ENCODE measurements around the gene PIK3C3.

PIK3C3 gene

DNA sequence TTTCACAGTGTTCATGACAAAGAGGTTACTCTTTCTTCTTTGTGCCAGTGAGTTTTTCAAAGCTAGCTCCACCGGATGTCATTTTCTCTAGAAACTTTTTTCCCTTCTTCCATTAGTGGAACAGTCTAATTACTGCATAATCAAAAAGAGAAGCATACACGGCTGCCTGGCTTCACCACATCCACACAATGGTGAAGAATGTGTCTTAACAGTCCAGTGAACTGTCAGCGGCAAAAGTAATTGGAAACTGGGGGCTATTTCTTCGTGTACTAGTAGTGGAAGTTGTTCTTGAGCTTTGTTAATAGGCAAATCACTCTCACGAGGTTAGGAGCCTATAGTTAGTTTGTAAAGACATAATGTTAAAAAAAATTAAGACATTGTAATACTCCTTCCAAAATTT is 32.9 kb upstream of the PIK3C3 start:
- no peak overlapping the region for H3K27ac ChIP-seq (ENCODE audit: extremely low read depth, low read depth, low read length)
- no peaks in the 10 kb centered on the region for H3K4me1 ChIP-seq (ENCODE audit: control insufficient read depth, insufficient read depth, low read length)
- no peaks in the 10 kb centered on the region for H3K9me3 ChIP-seq (ENCODE audit: control insufficient read depth, insufficient read depth, low read depth, low read length)
- POLR2A ChIA-PET = no interaction called here
- no peaks in the 10 kb centered on the region for H3K36me3 ChIP-seq (ENCODE audit: control insufficient read depth in 2 of 2, insufficient read depth in 1 of 2, low read length in 2 of 2)
- no peak overlapping the region for H3K4me3 ChIP-seq (ENCODE audit: low read depth, low read length)
- CTCF ChIA-PET = interaction anchor here (0.5 to 1.0 kb wide), 3 partner anchors 17 to 106 kb away, joined by 3 read pairs; no protein-coding TSS in a partner anchor
- TF ChIP-seq GLIS1 (tag by site-specific recombination; IDR thresholded peaks at IDR 0.05) = no peak
- no peak for TF ChIP-seq ZNF473 (tag by site-specific recombination; IDR thresholded peaks at IDR 0.05)
- TF ChIP-seq, protein P1, sequence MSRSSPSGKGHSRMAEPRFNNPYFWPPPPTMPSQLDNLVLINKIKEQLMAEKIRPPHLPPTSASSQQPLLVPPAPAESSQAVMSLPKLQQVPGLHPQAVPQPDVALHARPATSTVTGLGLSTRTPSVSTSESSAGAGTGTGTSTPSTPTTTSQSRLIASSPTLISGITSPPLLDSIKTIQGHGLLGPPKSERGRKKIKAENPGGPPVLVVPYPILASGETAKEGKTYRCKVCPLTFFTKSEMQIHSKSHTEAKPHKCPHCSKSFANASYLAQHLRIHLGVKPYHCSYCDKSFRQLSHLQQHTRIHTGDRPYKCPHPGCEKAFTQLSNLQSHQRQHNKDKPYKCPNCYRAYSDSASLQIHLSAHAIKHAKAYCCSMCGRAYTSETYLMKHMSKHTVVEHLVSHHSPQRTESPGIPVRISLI (tag by site-specific recombination; IDR thresholded peaks at IDR 0.05) = no peak
- TF ChIP-seq ZNF416 (tag by site-specific recombination; IDR thresholded peaks at IDR 0.05) = no peak

DNA sequence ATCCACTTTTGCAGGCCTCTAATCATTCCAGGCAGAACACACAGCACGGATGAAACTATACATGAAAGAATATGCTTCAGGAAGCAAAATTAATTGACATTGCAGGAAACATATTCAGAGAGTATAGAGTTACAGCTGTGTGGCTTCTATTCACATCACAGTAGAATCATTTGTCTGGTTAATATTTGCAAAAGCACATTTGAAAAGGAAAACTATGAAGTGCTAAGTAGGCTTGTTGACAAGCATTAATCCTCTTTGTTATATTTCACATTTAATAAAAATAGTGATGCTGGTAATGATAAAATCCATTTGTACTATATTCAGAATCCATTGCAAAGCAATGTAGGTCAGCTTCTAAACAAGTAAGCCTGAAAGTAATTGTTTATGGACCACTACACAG is 32.2 kb upstream of the PIK3C3 start:
- Histone ChIP-seq H3K4me3 (ENCODE audit: low read depth, low read length) (no peak overlapping the region), H3K36me3 (ENCODE audit: control insufficient read depth in 2 of 2, insufficient read depth in 1 of 2, low read length in 2 of 2) (no peaks in the 10 kb centered on the region), H3K9me3 (ENCODE audit: control insufficient read depth, insufficient read depth, low read depth, low read length) (no peaks in the 10 kb centered on the region), H3K27ac (ENCODE audit: extremely low read depth, low read depth, low read length) (no peak overlapping the region), H3K4me1 (ENCODE audit: control insufficient read depth, insufficient read depth, low read length) (no peaks in the 10 kb centered on the region)
- ChIA-PET POLR2A (no interaction called here), CTCF (interaction anchor here (0.7 kb wide), 1 partner anchor 11 kb away, joined by 3 read pairs; no protein-coding TSS in a partner anchor)
- TF ChIP-seq ZSCAN30 (tag by site-specific recombination; IDR thresholded peaks at IDR 0.05) (no peak), KLF9 (tag by site-specific recombination; IDR thresholded peaks at IDR 0.05; ENCODE audit: low read depth) (no peak)
- TF ChIP-seq, protein P2, sequence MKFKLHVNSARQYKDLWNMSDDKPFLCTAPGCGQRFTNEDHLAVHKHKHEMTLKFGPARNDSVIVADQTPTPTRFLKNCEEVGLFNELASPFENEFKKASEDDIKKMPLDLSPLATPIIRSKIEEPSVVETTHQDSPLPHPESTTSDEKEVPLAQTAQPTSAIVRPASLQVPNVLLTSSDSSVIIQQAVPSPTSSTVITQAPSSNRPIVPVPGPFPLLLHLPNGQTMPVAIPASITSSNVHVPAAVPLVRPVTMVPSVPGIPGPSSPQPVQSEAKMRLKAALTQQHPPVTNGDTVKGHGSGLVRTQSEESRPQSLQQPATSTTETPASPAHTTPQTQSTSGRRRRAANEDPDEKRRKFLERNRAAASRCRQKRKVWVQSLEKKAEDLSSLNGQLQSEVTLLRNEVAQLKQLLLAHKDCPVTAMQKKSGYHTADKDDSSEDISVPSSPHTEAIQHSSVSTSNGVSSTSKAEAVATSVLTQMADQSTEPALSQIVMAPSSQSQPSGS (tag by site-specific recombination; IDR thresholded peaks at IDR 0.05; ENCODE audit: low read depth) = no peak

DNA sequence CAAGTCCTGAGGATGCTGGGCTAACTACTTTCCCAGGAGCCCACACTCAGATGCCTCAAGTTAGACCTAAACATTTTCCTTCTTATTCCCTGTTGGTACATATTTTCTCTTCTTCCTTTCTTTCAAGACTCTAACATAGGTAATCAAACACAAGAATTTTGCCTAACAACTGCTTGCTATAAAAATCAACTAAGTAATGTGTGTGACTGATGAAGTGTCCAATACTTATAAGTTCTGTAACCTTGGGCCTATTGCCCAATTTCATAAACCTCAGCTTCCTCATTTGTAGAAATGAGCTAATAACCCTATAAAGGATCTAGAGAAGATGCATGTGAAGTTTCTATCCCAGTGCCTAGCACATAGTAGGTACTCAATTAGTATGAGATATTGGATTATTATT is 31.6 kb upstream of the PIK3C3 start:
- H3K27ac ChIP-seq (ENCODE audit: extremely low read depth, low read depth, low read length) = no peak overlapping the region
- no peaks in the 10 kb centered on the region for H3K36me3 ChIP-seq (ENCODE audit: control insufficient read depth in 2 of 2, insufficient read depth in 1 of 2, low read length in 2 of 2)
- no peaks in the 10 kb centered on the region for H3K9me3 ChIP-seq (ENCODE audit: control insufficient read depth, insufficient read depth, low read depth, low read length)
- no peak overlapping the region for H3K4me3 ChIP-seq (ENCODE audit: low read depth, low read length)
- CTCF ChIA-PET = no interaction called here
- H3K4me1 ChIP-seq (ENCODE audit: control insufficient read depth, insufficient read depth, low read length) = no peaks in the 10 kb centered on the region
- POLR2A ChIA-PET = no interaction called here
- TF ChIP-seq ZNF248 (tag by site-specific recombination; IDR thresholded peaks at IDR 0.05) (no peak), ZNF660 (tag by site-specific recombination; IDR thresholded peaks at IDR 0.05) (no peak)

DNA sequence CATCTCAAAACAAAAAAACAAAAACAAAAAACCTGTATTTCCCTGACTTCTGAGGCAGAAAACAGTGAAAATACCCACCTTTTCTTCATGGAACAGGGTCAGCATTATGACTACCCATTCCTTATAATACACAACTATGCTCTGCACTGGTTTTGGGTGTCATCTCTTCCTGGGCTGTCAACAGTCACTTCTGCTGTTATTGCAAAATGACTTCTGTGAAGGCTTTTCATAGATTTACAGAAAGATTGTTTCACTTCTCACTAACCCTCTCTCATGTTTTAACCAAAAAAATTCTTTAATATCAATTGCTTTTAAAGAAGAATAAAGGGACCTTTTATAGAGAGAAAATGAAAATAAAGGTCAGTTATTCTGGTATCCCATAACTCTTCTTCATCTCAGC is 26.5 kb upstream of the PIK3C3 start:
- CTCF ChIA-PET = no interaction called here
- no peaks in the 10 kb centered on the region for H3K9me3 ChIP-seq (ENCODE audit: control insufficient read depth, insufficient read depth, low read depth, low read length)
- H3K27ac ChIP-seq (ENCODE audit: extremely low read depth, low read depth, low read length) = no peak overlapping the region
- no peaks in the 10 kb centered on the region for H3K36me3 ChIP-seq (ENCODE audit: control insufficient read depth in 2 of 2, insufficient read depth in 1 of 2, low read length in 2 of 2)
- H3K4me1 ChIP-seq (ENCODE audit: control insufficient read depth, insufficient read depth, low read length) = no peaks in the 10 kb centered on the region
- no peak overlapping the region for H3K4me3 ChIP-seq (ENCODE audit: low read depth, low read length)
- POLR2A ChIA-PET = no interaction called here
- TF ChIP-seq HOXC10 (CRISPR knock-in tag; IDR thresholded peaks at IDR 0.05) (no peak), ZBTB20 (tag by site-specific recombination; IDR thresholded peaks at IDR 0.05) (no peak), ZNF311 (tag by site-specific recombination; IDR thresholded peaks at IDR 0.05; ENCODE audit: borderline replicate concordance) (no peak)
- TF ChIP-seq, protein P3, sequence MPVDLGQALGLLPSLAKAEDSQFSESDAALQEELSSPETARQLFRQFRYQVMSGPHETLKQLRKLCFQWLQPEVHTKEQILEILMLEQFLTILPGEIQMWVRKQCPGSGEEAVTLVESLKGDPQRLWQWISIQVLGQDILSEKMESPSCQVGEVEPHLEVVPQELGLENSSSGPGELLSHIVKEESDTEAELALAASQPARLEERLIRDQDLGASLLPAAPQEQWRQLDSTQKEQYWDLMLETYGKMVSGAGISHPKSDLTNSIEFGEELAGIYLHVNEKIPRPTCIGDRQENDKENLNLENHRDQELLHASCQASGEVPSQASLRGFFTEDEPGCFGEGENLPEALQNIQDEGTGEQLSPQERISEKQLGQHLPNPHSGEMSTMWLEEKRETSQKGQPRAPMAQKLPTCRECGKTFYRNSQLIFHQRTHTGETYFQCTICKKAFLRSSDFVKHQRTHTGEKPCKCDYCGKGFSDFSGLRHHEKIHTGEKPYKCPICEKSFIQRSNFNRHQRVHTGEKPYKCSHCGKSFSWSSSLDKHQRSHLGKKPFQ (tag by site-specific recombination; IDR thresholded peaks at IDR 0.05) = no peak
